PC-3 (cell line): Measurements from ENCODE around the gene THY1. TPM values are rescaled to one million over a fixed set of nuclear protein-coding genes. Genes with fewer than 3 reads are reported as not detected.

ENCODE experiments used
- ATAC-seq: fragments of 200-7000 bp; cut with Tn5 transposase; 2 replicates; pipeline ENCODE4 v1.9.1; 2020; ENCODE audit warnings: mild to moderate bottlenecking, moderate library complexity
- BruUV-seq: library from RNA; stranded (reverse); fragments of 400-500 nt; replicated peaks from 2 replicates; lab custom pipeline; 2021; lab: Mats Ljungman, UMichigan
- CTCF ChIA-PET: fragments of 300-600 bp; sonication (Branson Sonifier 250); formaldehyde crosslinking; loops from one replicate; lab custom pipeline; 2022; ENCODE audit warnings: antibody characterized with exemption; lab: Charles Lee
- POLR2A ChIA-PET: fragments of 300-600 bp; sonication (Branson Sonifier 250); formaldehyde crosslinking; loops from one replicate; lab custom pipeline; 2022; ENCODE audit warnings: antibody characterized with exemption; ENCODE audit not compliant: unreplicated experiment; lab: Charles Lee
- DNase-seq: peaks from one replicate; pipeline ENCODE4 v3.0.0-alpha.2; 2015
- H2AFZ ChIP-seq: fragments of 300-600 bp; sonication (generic); 2 replicates; pipeline ENCODE4 v1.6.0; 2016; ENCODE audit warnings: antibody characterized with exemption, low read length
- H3F3A ChIP-seq: fragments of 300-600 bp; sonication (generic); one replicate; pipeline ENCODE4 v1.6.0; 2017; ENCODE audit warnings: antibody characterized with exemption, low read length, control low read depth, mild to moderate bottlenecking; ENCODE audit not compliant: unreplicated experiment
- H3K27ac ChIP-seq: fragments of 300-600 bp; sonication (generic); 2 replicates; pipeline ENCODE4 v1.5.1; 2016; ENCODE audit warnings: mild to moderate bottlenecking, low read length
- H3K27me3 ChIP-seq: fragments of 300-600 bp; sonication (generic); 2 replicates; pipeline ENCODE4 v1.6.1; 2016; ENCODE audit warnings: low read length, mixed read lengths
- H3K36me3 ChIP-seq: fragments of 300-600 bp; sonication (generic); 2 replicates; pipeline ENCODE4 v1.6.1; 2016; ENCODE audit warnings: low read depth, mixed run types, low read length, mixed read lengths
- H3K4me1 ChIP-seq: fragments of 300-600 bp; sonication (generic); 2 replicates; pipeline ENCODE4 v1.5.1; 2016; ENCODE audit warnings: low read length; ENCODE audit not compliant: insufficient read depth
- H3K4me2 ChIP-seq: fragments of 300-600 bp; sonication (generic); 2 replicates; pipeline ENCODE4 v1.6.0; 2016; ENCODE audit warnings: low read length
- H3K4me3 ChIP-seq: fragments of 300-600 bp; sonication (generic); 2 replicates; pipeline ENCODE4 v1.5.1; 2016; ENCODE audit warnings: mild to moderate bottlenecking, low read length, mixed read lengths
- H3K79me2 ChIP-seq: fragments of 300-600 bp; sonication (generic); 2 replicates; pipeline ENCODE4 v1.6.1; 2017; ENCODE audit warnings: low read length, mixed read lengths
- H3K9ac ChIP-seq: fragments of 300-600 bp; sonication (generic); 2 replicates; pipeline ENCODE4 v1.6.0; 2016; ENCODE audit warnings: mild to moderate bottlenecking, low read length
- H3K9me2 ChIP-seq: fragments of 300-600 bp; sonication (generic); replicated peaks from 2 replicates; pipeline ENCODE4 v1.6.1; 2016; ENCODE audit warnings: mixed run types, low read length, mixed read lengths
- H3K9me3 ChIP-seq: fragments of 300-600 bp; sonication (generic); 2 replicates; pipeline ENCODE4 v1.6.1; 2016; ENCODE audit warnings: low read length, mixed read lengths
- H4K20me1 ChIP-seq: fragments of 300-600 bp; sonication (generic); 2 replicates; pipeline ENCODE4 v1.6.1; 2016; ENCODE audit warnings: low read length, mixed read lengths
- CTCF ChIP-seq: fragments of 300-600 bp; sonication (generic); conservative IDR thresholded peaks from 2 replicates; pipeline ENCODE4 v1.5.1; 2017; ENCODE audit warnings: antibody characterized with exemption, low read depth, mild to moderate bottlenecking, low read length
- EZH2 ChIP-seq: fragments of 300-600 bp; sonication (generic); IDR thresholded peaks from one replicate; pipeline ENCODE4 v1.6.1; 2017; ENCODE audit warnings: antibody characterized with exemption, mild to moderate bottlenecking, low read length; ENCODE audit not compliant: unreplicated experiment
- EZH2phosphoT487 ChIP-seq: fragments of 300-600 bp; sonication (generic); IDR thresholded peaks from 2 replicates; pipeline ENCODE4 v1.6.1; 2018; ENCODE audit warnings: mild to moderate bottlenecking, antibody characterized with exemption, low read length, borderline replicate concordance
- intact Hi-C: fragments of 100-400 bp; cut with micrococcal nuclease; formaldehyde crosslinking; loops from 2 replicates; pipeline ENCODE4 v1.9.0; 2023
- total RNA-seq: library from RNA; depleted of rRNA; stranded (reverse); fragments of >200 nt; gene quantifications from 2 replicates; pipeline ENCODE4 v1.2.3, GENCODE V29; 2014

THY1 gene
- total RNA-seq, 1 experiment from 2014 or later, result not detected

- no peak for TF ChIP-seq EZH2
- TF ChIP-seq CTCF, result no peak
- no peak overlapping the region for H3K4me2 ChIP-seq
- no TSS peak for BruUV-seq
- intact Hi-C loops, result loop anchor here (1.0 kb wide), 2 partner anchors 18 to 36 kb away; no protein-coding TSS in a partner anchor
- H3K9me2 ChIP-seq, result no peaks in the 10 kb centered on the region
- ATAC-seq, result no peak
- no peak for DNase-seq
- H2AFZ ChIP-seq, result no peak overlapping the region
- peaks cover 10% of the 10 kb centered on the region for H3K4me1 ChIP-seq
- no peak overlapping the region for H3K9ac ChIP-seq
- no peaks in the 10 kb centered on the region for H3K9me3 ChIP-seq
- no peaks in the 10 kb centered on the region for H4K20me1 ChIP-seq
- H3K36me3 ChIP-seq, result no peaks in the 10 kb centered on the region
- H3K79me2 ChIP-seq, result no peaks in the 10 kb centered on the region
- H3K27ac ChIP-seq, result no peak overlapping the region
- ChIA-PET CTCF (interaction anchor here (0.6 to 2.1 kb wide), 6 partner anchors 14 to 100 kb away, joined by 3 to 28 read pairs (median 9); partner anchors contain the start of gene C1QTNF5), POLR2A (no interaction called here)
- H3F3A ChIP-seq, result no peaks in the 10 kb centered on the region
- no peaks in the 10 kb centered on the region for H3K27me3 ChIP-seq
- no peak overlapping the region for H3K4me3 ChIP-seq
Observed at GRCh38 chr11:119374632-119375336, 48.2 kb downstream of the THY1 start.

DNA sequence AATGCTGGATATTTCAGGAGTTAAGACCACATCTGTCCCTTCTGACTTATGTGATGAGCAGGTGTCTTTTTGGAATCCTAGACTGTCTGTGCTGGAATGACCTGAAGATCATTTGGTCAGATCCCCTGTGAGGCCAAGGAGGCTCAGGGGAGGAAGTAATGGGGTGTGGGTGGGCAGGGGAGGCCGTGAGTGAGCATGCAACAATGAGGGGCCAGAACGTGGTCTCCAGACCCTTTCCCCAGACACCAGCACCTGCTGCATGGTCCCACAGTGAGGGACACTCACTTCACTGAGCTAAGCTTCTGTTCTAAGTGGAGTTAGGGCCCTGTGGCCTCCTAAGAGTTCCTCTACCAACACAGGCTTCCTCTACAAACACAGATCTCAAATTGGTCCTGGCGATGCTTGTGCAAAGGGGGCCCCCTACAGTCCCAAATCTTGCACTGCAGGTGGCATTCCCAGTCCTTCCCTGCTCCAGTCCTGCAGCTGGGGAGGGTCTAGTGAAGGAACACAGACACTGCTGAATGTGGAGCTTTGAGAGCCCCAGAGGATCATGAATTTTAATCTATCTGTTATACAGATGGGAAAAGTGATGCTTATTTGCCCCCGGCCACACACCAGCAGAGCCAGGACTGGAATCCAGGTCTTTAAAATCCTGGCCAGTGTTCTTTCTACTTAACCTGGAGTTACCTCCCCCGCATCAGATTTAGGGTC lies 48.9 kb downstream of the THY1 start:
- POLR2A ChIA-PET, result no interaction called here
- H2AFZ ChIP-seq, result no peak overlapping the region

More for the DNA sequence above, 48.9 kb downstream of the THY1 start:
- BruUV-seq, result no TSS peak
- peaks cover 14% of the 10 kb centered on the region for H3K4me1 ChIP-seq
- no peak overlapping the region for H3K9ac ChIP-seq
- no peaks in the 10 kb centered on the region for H3K36me3 ChIP-seq
- H3K9me3 ChIP-seq, result no peaks in the 10 kb centered on the region
- no peaks in the 10 kb centered on the region for H3K27me3 ChIP-seq
- no peak overlapping the region for H3K4me3 ChIP-seq
- intact Hi-C loops, result loop anchor here (1.0 kb wide), 2 partner anchors 18 to 36 kb away; no protein-coding TSS in a partner anchor
- no peaks in the 10 kb centered on the region for H3K79me2 ChIP-seq
- H3K9me2 ChIP-seq, result no peaks in the 10 kb centered on the region
- H3F3A ChIP-seq, result no peaks in the 10 kb centered on the region
- H3K27ac ChIP-seq, result no peak overlapping the region
- no peaks in the 10 kb centered on the region for H4K20me1 ChIP-seq
- no peak for TF ChIP-seq EZH2phosphoT487
- peak; percentile 98 for TF ChIP-seq CTCF
- peak; percentile 84 for ATAC-seq
- DNase-seq, result peak; percentile 89
- no peak overlapping the region for H3K4me2 ChIP-seq
- CTCF ChIA-PET, result interaction anchor here (0.6 to 2.1 kb wide), 6 partner anchors 13 to 101 kb away, joined by 3 to 28 read pairs (median 9); partner anchors contain the start of gene C1QTNF5
